Subcutaneous adipose tissue (tissue), 4 donors: ENCODE results near the gene VTA1. TPM values are rescaled to one million over a fixed set of nuclear protein-coding genes. Genes with fewer than 3 reads are reported as not detected.

Experiments
- total RNA-seq, 4 donors: library from RNA; depleted of rRNA; stranded (reverse); fragments of >200 nt; gene quantifications; one replicate each; pipeline ENCODE4 v1.1.0, GENCODE V29; 2016
- TF ChIP-seq, protein P1 (sequence below): fragments of 450-650 bp; IDR thresholded peaks from one replicate; pipeline ENCODE4 v1.5.1; 2016; ENCODE audit warnings: low read depth, mild to moderate bottlenecking, control low read depth, antibody characterized with exemption, moderate library complexity

VTA1 gene
- total RNA-seq, 4 donors from 2014 or later = 21.1 to 47.0 (median 38.4) TPM

DNA sequence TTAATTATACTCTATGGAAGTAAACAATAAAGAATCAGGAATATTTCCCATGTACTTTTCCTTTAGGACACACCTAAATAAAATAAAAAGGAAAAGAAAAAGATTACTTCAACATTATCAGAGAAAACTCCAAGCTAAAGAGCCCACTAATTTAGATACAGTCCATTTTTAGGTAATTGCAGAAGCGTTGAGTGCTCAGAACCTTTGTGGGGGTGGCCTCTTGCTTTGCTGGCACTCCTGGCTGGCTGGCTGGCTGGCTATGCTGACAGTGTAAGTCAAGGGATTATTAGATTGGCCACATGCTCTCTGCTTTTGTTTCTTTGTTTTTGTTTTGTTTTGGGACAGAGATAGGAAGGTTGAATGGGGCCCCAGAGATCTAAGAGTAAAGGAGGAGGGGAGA, 14.4 kb upstream of the VTA1 start, which contains the start of gene GJE1:
TSS of gene GJE1 (plus strand) at position 301 of the 400 bp plus-strand sequence. CDS start 234 bp downstream, outside the sequence.
- TF ChIP-seq, protein P1, sequence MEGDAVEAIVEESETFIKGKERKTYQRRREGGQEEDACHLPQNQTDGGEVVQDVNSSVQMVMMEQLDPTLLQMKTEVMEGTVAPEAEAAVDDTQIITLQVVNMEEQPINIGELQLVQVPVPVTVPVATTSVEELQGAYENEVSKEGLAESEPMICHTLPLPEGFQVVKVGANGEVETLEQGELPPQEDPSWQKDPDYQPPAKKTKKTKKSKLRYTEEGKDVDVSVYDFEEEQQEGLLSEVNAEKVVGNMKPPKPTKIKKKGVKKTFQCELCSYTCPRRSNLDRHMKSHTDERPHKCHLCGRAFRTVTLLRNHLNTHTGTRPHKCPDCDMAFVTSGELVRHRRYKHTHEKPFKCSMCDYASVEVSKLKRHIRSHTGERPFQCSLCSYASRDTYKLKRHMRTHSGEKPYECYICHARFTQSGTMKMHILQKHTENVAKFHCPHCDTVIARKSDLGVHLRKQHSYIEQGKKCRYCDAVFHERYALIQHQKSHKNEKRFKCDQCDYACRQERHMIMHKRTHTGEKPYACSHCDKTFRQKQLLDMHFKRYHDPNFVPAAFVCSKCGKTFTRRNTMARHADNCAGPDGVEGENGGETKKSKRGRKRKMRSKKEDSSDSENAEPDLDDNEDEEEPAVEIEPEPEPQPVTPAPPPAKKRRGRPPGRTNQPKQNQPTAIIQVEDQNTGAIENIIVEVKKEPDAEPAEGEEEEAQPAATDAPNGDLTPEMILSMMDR = no peak

DNA sequence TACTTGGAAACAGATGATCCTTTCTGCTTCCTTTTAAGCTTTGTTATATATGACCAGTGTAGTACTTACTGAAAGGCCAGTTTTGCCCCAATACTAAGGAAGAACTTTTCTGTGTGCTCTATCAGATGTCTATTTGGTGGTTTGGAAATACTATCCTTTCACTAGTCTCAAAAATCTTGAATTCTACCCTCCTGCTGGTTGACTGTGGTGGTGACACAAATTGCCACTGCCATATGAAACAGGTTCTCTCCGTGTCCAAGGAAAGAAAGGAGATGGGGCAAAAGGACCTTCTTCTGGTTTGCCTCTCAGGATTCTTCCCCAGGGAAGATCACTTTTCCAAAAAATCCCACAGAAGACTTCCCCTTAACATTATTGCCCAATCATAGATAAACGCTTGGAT, 8.2 kb upstream of the VTA1 start:
- TF ChIP-seq, protein P1 = no peak

DNA sequence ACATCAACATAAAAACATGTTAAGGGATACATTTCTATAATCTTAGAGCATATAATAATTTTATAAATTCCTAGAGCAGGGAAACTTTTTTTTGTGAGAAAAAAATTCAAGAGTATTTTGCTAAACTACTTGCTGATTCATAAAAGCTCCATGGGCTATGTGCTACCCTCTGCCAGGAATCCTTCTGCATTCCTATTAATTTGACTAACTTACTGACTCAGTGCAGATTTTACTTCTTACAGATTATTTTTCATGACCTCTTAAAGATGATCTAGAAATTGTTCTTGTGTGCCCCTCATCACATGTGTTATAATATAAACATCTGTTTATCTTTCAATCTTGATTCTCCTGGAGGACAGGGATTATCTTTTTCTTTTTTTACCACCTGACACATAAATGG, 5.7 kb downstream of the VTA1 start:
- TF ChIP-seq, protein P1 = no peak

DNA sequence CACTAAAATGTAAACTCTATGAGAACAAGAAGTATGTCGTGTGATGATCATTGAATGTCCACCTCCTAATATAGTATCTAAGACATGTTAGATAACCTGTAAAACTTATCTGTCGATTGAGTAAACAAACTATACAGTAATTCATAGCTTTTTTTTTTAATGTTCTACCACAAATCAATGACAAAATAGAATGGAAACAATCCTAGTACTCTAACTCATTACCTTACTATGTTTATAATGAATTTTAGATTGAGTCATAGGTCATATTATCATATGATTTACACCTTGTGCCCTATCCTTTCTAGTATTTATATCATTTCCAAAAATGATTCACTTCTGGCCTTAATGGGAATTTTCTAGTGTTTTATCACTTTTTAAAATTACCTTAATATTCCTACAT, 6.1 kb downstream of the VTA1 start:
- TF ChIP-seq, protein P1 = no peak

DNA sequence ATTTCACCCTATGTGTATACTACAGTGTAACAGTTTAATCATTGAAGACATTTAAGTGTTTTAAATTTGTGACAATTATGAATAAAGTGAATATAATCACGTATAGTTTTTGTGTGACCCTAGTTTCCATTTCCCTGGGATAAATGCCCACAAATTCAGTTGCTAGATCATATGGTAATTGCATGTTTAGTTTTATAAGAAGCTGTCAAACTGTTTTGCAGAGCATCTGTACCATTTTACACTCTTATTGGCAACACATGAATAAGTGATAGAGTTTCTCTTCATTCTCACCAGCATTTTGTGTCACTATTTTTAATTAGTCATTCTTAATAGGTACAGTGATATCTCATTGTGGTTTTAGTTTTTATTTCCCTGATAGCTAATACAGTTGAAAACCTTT, 7.3 kb downstream of the VTA1 start:
- TF ChIP-seq, protein P1 = no peak

DNA sequence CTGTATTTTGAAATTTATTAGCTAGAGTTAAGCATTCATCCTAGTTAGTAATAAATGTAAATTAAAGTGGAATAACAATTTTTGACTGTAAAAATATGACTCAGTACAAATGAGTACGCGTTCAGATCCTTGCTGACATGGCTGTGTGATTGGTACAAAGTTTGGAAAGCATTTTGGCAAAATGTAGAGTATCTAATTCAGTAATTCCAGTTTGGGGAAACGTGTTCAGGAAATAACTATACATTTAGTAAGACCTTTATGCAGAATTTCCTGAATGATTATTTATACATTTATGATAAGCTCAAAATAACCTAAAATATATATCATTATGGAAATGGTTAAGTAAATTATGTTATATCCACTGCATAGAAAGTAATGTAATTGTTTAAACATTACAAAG, 8.0 kb downstream of the VTA1 start:
- TF ChIP-seq, protein P1 = no peak

DNA sequence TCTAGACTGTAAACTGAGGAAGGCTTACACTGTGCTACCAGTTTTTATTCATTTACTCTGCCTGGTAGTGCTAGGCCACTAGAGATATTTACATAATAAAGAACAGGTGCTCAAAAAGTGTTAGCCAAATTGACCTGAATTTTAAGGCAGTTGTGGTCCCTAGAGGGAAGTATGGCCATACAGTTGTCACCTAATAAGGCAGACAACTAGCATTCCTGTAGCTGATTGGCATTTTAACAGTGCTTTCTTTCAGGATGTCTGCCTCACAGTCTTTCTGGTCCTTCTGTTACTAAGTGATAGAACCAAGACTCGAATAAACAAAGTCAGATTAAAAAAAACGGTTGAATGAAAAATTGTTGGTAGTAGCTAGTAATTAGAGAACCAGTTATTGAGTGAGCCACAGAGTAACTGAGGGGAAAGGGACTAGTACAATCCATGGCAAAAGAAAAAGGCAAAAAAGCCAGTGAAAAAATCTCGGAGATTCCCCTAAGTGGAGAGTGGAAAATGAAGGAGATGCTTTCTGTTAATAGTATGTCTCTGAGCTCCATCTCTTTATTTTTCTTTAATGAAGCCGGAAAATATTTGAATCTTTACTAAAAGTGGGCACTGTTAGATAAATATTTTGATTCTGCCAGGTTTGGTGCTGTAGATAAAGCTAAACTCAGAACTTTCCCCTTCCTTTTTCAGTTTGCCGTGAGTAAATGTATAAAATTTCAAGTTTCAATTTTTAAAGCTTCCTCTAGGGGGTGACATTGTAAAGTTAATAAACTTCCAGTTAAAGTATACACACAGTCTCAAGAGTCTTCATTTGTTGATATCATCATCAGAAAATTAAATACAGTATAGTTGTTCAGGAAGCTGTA, 9.1 kb downstream of the VTA1 start:
- TF ChIP-seq, protein P1 = no peak
